Measurements from ENCODE around the gene SLC39A6.
"Not testable (repeated sequence)": the region's sequence is repeated elsewhere in the genome, so short reads cannot be mapped to it uniquely, and the experiment has no call there.

The SLC39A6 gene

DNA sequence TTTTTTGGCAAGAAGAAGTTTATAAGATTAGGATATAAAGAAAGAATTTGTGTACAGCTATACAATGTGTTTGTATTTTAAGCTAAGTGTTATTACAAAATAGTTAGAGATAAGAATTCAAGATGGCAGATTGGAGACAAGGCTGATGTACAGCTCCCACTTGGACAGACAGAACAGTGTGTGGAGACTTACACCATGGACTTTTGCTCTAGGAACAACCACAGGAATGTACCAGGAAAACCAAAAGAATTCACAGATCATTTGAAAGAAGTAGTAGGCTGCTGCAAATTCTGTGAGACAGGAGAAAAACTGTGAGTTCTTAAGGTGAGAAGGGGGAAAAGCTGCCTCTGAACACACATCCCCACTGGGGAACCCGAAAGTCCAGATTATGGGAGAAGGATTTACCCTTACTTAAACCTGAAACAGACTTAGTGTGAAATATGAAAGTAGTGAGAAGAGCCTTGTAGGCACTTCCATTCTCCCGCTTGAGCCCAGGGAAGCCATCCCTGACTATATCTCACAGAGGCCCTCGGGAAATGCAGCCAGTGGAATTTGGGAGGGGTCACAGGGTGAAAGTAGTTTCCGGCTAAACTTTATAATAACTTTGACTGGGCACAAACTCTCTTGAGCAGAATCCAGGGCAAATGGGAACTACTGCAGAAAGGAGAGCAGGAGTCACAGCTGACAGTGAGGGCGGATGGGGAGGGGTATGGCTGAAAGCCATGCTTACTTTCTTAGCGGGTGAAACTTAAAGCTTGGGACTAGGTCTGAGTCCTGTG lies 50.2 kb downstream of the SLC39A6 start:
- H3K36me3 ChIP-seq (ENCODE audit: low read depth): no peaks in the 10 kb centered on the region
- peaks cover 2% of the 10 kb centered on the region for H3K4me1 ChIP-seq (ENCODE audit: insufficient read depth, poor library complexity, severe bottlenecking)
- ATAC-seq (ENCODE audit: low read depth) (no peak), DNase-seq (ENCODE audit: low spot score) (no peak)
- H3K27me3 ChIP-seq (ENCODE audit: insufficient read depth, poor library complexity, severe bottlenecking): no peaks in the 10 kb centered on the region
- no peak overlapping the region for H3K27ac ChIP-seq (ENCODE audit: poor library complexity, severe bottlenecking)
- no peak overlapping the region for H3K4me3 ChIP-seq (ENCODE audit: severe bottlenecking)
- H3K9me3 ChIP-seq (ENCODE audit: severe bottlenecking): no peaks in the 10 kb centered on the region
- TF ChIP-seq, protein P1, sequence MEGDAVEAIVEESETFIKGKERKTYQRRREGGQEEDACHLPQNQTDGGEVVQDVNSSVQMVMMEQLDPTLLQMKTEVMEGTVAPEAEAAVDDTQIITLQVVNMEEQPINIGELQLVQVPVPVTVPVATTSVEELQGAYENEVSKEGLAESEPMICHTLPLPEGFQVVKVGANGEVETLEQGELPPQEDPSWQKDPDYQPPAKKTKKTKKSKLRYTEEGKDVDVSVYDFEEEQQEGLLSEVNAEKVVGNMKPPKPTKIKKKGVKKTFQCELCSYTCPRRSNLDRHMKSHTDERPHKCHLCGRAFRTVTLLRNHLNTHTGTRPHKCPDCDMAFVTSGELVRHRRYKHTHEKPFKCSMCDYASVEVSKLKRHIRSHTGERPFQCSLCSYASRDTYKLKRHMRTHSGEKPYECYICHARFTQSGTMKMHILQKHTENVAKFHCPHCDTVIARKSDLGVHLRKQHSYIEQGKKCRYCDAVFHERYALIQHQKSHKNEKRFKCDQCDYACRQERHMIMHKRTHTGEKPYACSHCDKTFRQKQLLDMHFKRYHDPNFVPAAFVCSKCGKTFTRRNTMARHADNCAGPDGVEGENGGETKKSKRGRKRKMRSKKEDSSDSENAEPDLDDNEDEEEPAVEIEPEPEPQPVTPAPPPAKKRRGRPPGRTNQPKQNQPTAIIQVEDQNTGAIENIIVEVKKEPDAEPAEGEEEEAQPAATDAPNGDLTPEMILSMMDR (IDR thresholded peaks at IDR 0.05; ENCODE audit: poor library complexity, severe bottlenecking): no peak

DNA sequence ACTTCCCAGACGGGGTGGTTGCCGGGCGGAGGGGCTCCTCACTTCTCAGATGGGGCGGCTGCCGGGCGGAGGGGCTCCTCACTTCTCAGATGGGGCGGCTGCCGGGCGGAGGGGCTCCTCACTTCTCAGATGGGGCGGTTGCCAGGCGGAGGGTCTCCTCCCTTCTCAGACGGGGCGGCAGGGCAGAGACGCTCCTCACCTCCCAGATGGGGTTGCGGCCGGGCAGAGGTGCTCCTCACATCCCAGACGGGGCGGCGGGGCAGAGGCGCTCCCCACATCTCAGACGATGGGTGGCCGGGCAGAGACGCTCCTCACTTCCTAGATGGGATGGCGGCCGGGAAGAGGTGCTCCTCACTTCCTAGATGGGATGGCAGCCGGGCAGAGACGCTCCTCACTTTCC lies 51.4 kb downstream of the SLC39A6 start:
- not testable (repeated sequence) for H3K36me3 ChIP-seq (ENCODE audit: low read depth); H3K9me3 ChIP-seq (ENCODE audit: severe bottlenecking); H3K27ac ChIP-seq (ENCODE audit: poor library complexity, severe bottlenecking); H3K4me1 ChIP-seq (ENCODE audit: insufficient read depth, poor library complexity, severe bottlenecking); H3K4me3 ChIP-seq (ENCODE audit: severe bottlenecking); ATAC-seq (ENCODE audit: low read depth); H3K27me3 ChIP-seq (ENCODE audit: insufficient read depth, poor library complexity, severe bottlenecking); DNase-seq (ENCODE audit: low spot score)

DNA sequence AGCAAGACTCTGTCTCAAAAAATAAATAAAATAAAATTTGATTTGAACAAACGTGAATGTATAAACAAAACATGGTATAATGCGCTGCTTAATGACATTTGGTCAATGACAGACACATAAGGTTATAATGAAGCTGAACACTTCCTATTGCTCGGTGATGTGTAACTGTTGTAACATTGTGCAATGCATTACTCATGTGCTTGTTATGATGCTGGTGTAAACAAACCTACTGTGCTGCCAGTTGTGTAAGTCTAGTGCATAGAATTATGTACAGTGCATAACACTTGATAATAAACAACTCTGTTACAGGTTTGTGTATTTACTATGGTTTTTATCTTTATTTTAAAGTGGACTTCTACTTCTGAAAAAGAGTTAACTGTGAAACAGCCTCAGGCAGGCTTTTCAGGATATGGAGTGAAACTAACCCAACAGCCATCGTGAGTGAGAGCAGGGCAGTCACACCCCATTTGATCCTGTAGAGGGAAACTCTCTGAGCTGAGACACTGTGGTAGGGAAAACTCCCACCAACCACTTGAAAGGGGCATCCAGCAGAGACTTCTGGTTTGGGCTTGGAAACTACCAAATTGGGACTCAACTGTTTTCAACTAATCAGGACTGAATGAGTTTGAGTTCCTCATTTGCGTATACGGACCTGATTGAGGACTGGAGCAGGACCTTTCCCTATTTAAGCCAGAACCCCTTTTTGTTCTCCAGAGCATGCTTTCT lies 53.1 kb downstream of the SLC39A6 start:
- no peaks in the 10 kb centered on the region for H3K9me3 ChIP-seq (ENCODE audit: severe bottlenecking)
- H3K27ac ChIP-seq (ENCODE audit: poor library complexity, severe bottlenecking): no peak overlapping the region
- H3K4me3 ChIP-seq (ENCODE audit: severe bottlenecking): no peak overlapping the region
- H3K36me3 ChIP-seq (ENCODE audit: low read depth): no peaks in the 10 kb centered on the region
- TF ChIP-seq, protein P1 (IDR thresholded peaks at IDR 0.05; ENCODE audit: poor library complexity, severe bottlenecking): no peak
- ATAC-seq (ENCODE audit: low read depth) (peak; percentile 93), DNase-seq (ENCODE audit: low spot score) (no peak)
- H3K4me1 ChIP-seq (ENCODE audit: insufficient read depth, poor library complexity, severe bottlenecking): peaks cover 2% of the 10 kb centered on the region
- H3K27me3 ChIP-seq (ENCODE audit: insufficient read depth, poor library complexity, severe bottlenecking): no peaks in the 10 kb centered on the region

DNA sequence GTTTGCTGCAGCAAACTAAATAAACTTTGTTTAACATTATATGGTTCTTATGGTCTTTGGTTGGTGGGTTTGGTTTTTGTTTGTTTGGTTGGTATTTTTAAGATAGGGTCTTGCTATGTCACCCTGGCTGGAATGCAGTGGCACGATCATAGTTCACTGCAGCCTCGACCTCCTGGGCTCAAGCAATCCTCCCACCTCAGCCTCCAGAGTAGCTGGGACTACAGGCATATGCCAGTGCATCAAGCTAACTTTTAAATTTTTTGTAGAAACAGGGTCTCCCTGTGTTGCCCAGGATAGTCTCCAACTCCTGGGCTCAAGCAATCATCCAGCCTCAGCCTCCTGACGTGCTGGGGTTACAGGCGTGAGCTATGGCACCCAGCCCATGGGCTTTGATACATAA lies 54.7 kb downstream of the SLC39A6 start:
- H3K4me1 ChIP-seq (ENCODE audit: insufficient read depth, poor library complexity, severe bottlenecking): peaks cover 2% of the 10 kb centered on the region
- TF ChIP-seq, protein P1 (IDR thresholded peaks at IDR 0.05; ENCODE audit: poor library complexity, severe bottlenecking): no peak
- H3K4me3 ChIP-seq (ENCODE audit: severe bottlenecking): no peak overlapping the region
- no peaks in the 10 kb centered on the region for H3K36me3 ChIP-seq (ENCODE audit: low read depth)
- ATAC-seq (ENCODE audit: low read depth) (no peak), DNase-seq (ENCODE audit: low spot score) (no peak)
- no peak overlapping the region for H3K27ac ChIP-seq (ENCODE audit: poor library complexity, severe bottlenecking)
- no peaks in the 10 kb centered on the region for H3K9me3 ChIP-seq (ENCODE audit: severe bottlenecking)
- H3K27me3 ChIP-seq (ENCODE audit: insufficient read depth, poor library complexity, severe bottlenecking): no peaks in the 10 kb centered on the region

DNA sequence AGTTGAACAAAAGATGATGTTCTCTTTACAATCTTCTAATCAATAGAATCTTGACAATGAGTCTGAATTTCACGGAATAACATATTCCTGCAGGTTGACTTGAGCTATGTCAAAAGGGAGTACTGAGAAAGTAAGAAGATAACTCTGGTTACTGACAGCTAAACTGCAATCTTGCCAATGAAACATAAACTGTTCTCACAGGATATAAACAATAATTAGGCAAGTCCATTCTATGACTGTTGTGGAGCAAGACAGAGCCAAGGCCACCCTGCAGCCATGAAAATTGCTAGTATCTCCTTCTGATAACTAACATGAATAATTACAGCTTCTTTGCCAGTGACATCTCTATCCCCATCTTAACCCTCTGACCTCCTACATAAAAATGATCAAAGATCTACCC lies 55.5 kb downstream of the SLC39A6 start:
- Histone ChIP-seq H3K27me3 (ENCODE audit: insufficient read depth, poor library complexity, severe bottlenecking) (no peaks in the 10 kb centered on the region), H3K27ac (ENCODE audit: poor library complexity, severe bottlenecking) (no peak overlapping the region), H3K9me3 (ENCODE audit: severe bottlenecking) (no peaks in the 10 kb centered on the region), H3K4me3 (ENCODE audit: severe bottlenecking) (no peak overlapping the region), H3K36me3 (ENCODE audit: low read depth) (no peaks in the 10 kb centered on the region), H3K4me1 (ENCODE audit: insufficient read depth, poor library complexity, severe bottlenecking) (peaks cover 2% of the 10 kb centered on the region)
- ATAC-seq (ENCODE audit: low read depth) (no peak), DNase-seq (ENCODE audit: low spot score) (no peak)
- TF ChIP-seq, protein P1 (IDR thresholded peaks at IDR 0.05; ENCODE audit: poor library complexity, severe bottlenecking): no peak

DNA sequence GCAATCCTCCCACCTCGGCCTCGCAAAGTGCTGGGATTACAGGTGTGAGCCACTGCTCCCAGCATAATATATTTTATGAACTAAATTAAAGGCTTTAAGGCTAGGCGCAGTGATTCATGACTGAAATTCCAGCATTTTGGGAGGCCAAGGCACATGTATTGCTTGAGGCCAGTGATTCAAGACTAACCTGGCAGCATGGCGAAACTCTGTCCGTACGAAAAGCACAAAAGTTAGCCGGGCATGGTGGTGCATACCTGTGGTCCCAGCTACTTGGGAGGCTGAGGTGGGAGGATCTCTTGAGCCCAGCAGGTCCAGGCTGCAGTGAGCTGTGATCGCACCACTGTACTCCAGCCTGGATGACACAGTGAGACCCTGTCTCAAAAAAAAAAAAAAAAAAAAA lies 56.7 kb downstream of the SLC39A6 start:
- not testable (repeated sequence) for H3K9me3 ChIP-seq (ENCODE audit: severe bottlenecking); DNase-seq (ENCODE audit: low spot score); ATAC-seq (ENCODE audit: low read depth); H3K36me3 ChIP-seq (ENCODE audit: low read depth); H3K4me1 ChIP-seq (ENCODE audit: insufficient read depth, poor library complexity, severe bottlenecking); H3K27ac ChIP-seq (ENCODE audit: poor library complexity, severe bottlenecking); H3K4me3 ChIP-seq (ENCODE audit: severe bottlenecking); H3K27me3 ChIP-seq (ENCODE audit: insufficient read depth, poor library complexity, severe bottlenecking)
